Suppressor macrophage treated with lipopolysaccharide for 1 hour (primary cell): ENCODE measurements around the gene KIFC1.

Source experiments
- DNase-seq, 3 donors: peaks; one replicate each; pipeline ENCODE4 v3.0.0-alpha.2; 2020 to 2022

KIFC1 gene

GRCh38 chr6:33427585-33428223 is 36.1 kb downstream of the KIFC1 start:
- peak; percentile 42 to 72 (median 53) for DNase-seq

- peak in 2 of 3 donors; percentile 28 to 30 for DNase-seq
These were observed 36.8 kb downstream of the KIFC1 start for GRCh38 chr6:33428224-33428965.

GRCh38 chr6:33428966-33429749 is 37.5 kb downstream of the KIFC1 start:
- no peak for DNase-seq

GRCh38 chr6:33429750-33430052 is 38.1 kb downstream of the KIFC1 start:
- no peak for DNase-seq

- DNase-seq, result no peak
These were observed 38.7 kb downstream of the KIFC1 start for GRCh38 chr6:33430334-33430733.

GRCh38 chr6:33430991-33431879 is 39.6 kb downstream of the KIFC1 start:
- peak in 2 of 3 donors; percentile 26 to 47 for DNase-seq

GRCh38 chr6:33431880-33432541 is 40.4 kb downstream of the KIFC1 start:
- DNase-seq, result no peak

GRCh38 chr6:33432546-33432945 is 40.9 kb downstream of the KIFC1 start:
- no peak for DNase-seq

GRCh38 chr6:33433001-33433543 is 41.4 kb downstream of the KIFC1 start:
- DNase-seq, result no peak

GRCh38 chr6:33433544-33434191 is 42.0 kb downstream of the KIFC1 start:
- DNase-seq, result no peak

- DNase-seq, result peak; percentile 65 to 79 (median 69)
These were observed 43.3 kb downstream of the KIFC1 start for GRCh38 chr6:33434961-33435360.

- DNase-seq, result no peak
These were observed 46.0 kb downstream of the KIFC1 start for GRCh38 chr6:33437666-33438065.

GRCh38 chr6:33438978-33439594 is 47.5 kb downstream of the KIFC1 start:
- no peak for DNase-seq

GRCh38 chr6:33439956-33440648 is 48.5 kb downstream of the KIFC1 start:
- DNase-seq, result no peak

GRCh38 chr6:33440649-33441309 is 49.2 kb downstream of the KIFC1 start:
- DNase-seq, result no peak

- DNase-seq, result no peak
These were observed 49.8 kb downstream of the KIFC1 start for GRCh38 chr6:33441457-33441856.

- no peak for DNase-seq
These were observed 50.7 kb downstream of the KIFC1 start for GRCh38 chr6:33442283-33442682.

GRCh38 chr6:33443025-33443424 is 51.4 kb downstream of the KIFC1 start:
- DNase-seq, result no peak

GRCh38 chr6:33443619-33444504 is 52.2 kb downstream of the KIFC1 start:
- no peak for DNase-seq
